Central memory CD8-positive, alpha-beta T cell (primary cell): ENCODE measurements around the gene SZRD1.

Experiments used
- ATAC-seq: fragments of 150-1000 bp; cut with Tn5 transposase; replicated peaks from 2 replicates; pipeline ENCODE4 v1.10.0; 2022; ENCODE audit warnings: mild to moderate bottlenecking, moderate FRiP score, moderate number of reproducible peaks; ENCODE audit not compliant: poor library complexity, severe bottlenecking; ENCODE audit errors: extremely low read depth
- DNase-seq, 2 donors: peaks; one replicate each; pipeline ENCODE4 v3.0.0; 2021; ENCODE audit warnings: low spot score in 2 of 2
- H3K27ac Mint-ChIP-seq: one replicate; pipeline ENCODE4 v1.8.0; 2022; ENCODE audit warnings: low read depth, mild to moderate bottlenecking, moderate library complexity, mixed read lengths
- H3K27me3 Mint-ChIP-seq: one replicate; pipeline ENCODE4 v1.8.0; 2022; ENCODE audit warnings: mixed read lengths
- H3K36me3 Mint-ChIP-seq: one replicate; pipeline ENCODE4 v1.8.0; 2022; ENCODE audit warnings: mild to moderate bottlenecking, moderate library complexity, mixed read lengths; ENCODE audit not compliant: insufficient read depth
- H3K4me1 Mint-ChIP-seq: one replicate; pipeline ENCODE4 v1.8.0; 2022; ENCODE audit warnings: mixed read lengths
- H3K4me3 Mint-ChIP-seq: one replicate; pipeline ENCODE4 v1.8.0; 2022; ENCODE audit warnings: mild to moderate bottlenecking, moderate library complexity, mixed read lengths
- H3K9me3 Mint-ChIP-seq: one replicate; pipeline ENCODE4 v1.8.0; 2022; ENCODE audit warnings: mixed read lengths

The SZRD1 gene

GRCh38 chr1:16392740-16393569 lies 25.9 kb downstream of the SZRD1 start:
- peaks cover 40% of the 10 kb centered on the region for H3K36me3 Mint-ChIP-seq
- no peak overlapping the region for H3K4me3 Mint-ChIP-seq
- DNase-seq (no peak), ATAC-seq (no peak)
- H3K4me1 Mint-ChIP-seq: peaks cover 35% of the 10 kb centered on the region
- H3K27me3 Mint-ChIP-seq: no peaks in the 10 kb centered on the region
- H3K27ac Mint-ChIP-seq: peak overlapping the region; percentile 72
- no peaks in the 10 kb centered on the region for H3K9me3 Mint-ChIP-seq

- ATAC-seq: no peak
- Mint-ChIP-seq H3K9me3 (no peaks in the 10 kb centered on the region), H3K36me3 (peaks cover 45% of the 10 kb centered on the region), H3K27me3 (no peaks in the 10 kb centered on the region), H3K4me1 (peaks cover 35% of the 10 kb centered on the region), H3K4me3 (no peak overlapping the region), H3K27ac (no peak overlapping the region)
- no peak for DNase-seq
Observed at GRCh38 chr1:16393570-16394521, 26.8 kb downstream of the SZRD1 start.

GRCh38 chr1:16394977-16395376 lies 27.9 kb downstream of the SZRD1 start:
- peaks cover 52% of the 10 kb centered on the region for H3K36me3 Mint-ChIP-seq
- no peaks in the 10 kb centered on the region for H3K27me3 Mint-ChIP-seq
- no peak overlapping the region for H3K4me3 Mint-ChIP-seq
- H3K9me3 Mint-ChIP-seq: no peaks in the 10 kb centered on the region
- H3K27ac Mint-ChIP-seq: peak overlapping the region; percentile 22
- peaks cover 31% of the 10 kb centered on the region for H3K4me1 Mint-ChIP-seq
- ATAC-seq (no peak), DNase-seq (no peak)

GRCh38 chr1:16396591-16396990 lies 29.5 kb downstream of the SZRD1 start:
- no peaks in the 10 kb centered on the region for H3K9me3 Mint-ChIP-seq
- H3K4me3 Mint-ChIP-seq: no peak overlapping the region
- peaks cover 52% of the 10 kb centered on the region for H3K36me3 Mint-ChIP-seq
- no peak overlapping the region for H3K27ac Mint-ChIP-seq
- no peak for ATAC-seq
- DNase-seq: no peak
- H3K27me3 Mint-ChIP-seq: no peaks in the 10 kb centered on the region
- peaks cover 15% of the 10 kb centered on the region for H3K4me1 Mint-ChIP-seq

GRCh38 chr1:16397120-16397519 lies 30.1 kb downstream of the SZRD1 start:
- DNase-seq: no peak

GRCh38 chr1:16398371-16398953 lies 31.4 kb downstream of the SZRD1 start:
- Mint-ChIP-seq H3K27me3 (no peaks in the 10 kb centered on the region), H3K4me3 (no peak overlapping the region), H3K4me1 (no peaks in the 10 kb centered on the region), H3K36me3 (peaks cover 47% of the 10 kb centered on the region), H3K27ac (peak overlapping the region; percentile 19), H3K9me3 (no peaks in the 10 kb centered on the region)
- no peak for ATAC-seq
- no peak for DNase-seq

More at GRCh38 chr1:16397120-16397519, 30.1 kb downstream of the SZRD1 start:
- ATAC-seq: no peak
- Mint-ChIP-seq H3K27me3 (no peaks in the 10 kb centered on the region), H3K9me3 (no peaks in the 10 kb centered on the region), H3K4me1 (peaks cover 9% of the 10 kb centered on the region), H3K27ac (no peak overlapping the region), H3K36me3 (peaks cover 50% of the 10 kb centered on the region), H3K4me3 (no peak overlapping the region)

- Mint-ChIP-seq H3K36me3 (peaks cover 21% of the 10 kb centered on the region), H3K9me3 (no peaks in the 10 kb centered on the region), H3K27ac (no peak overlapping the region), H3K4me3 (no peak overlapping the region), H3K4me1 (no peaks in the 10 kb centered on the region), H3K27me3 (no peaks in the 10 kb centered on the region)
- DNase-seq (no peak), ATAC-seq (no peak)
Observed at GRCh38 chr1:16402742-16403141, 35.7 kb downstream of the SZRD1 start.

- Mint-ChIP-seq H3K4me1 (no peaks in the 10 kb centered on the region), H3K4me3 (no peak overlapping the region), H3K27ac (no peak overlapping the region), H3K36me3 (peaks cover 15% of the 10 kb centered on the region), H3K27me3 (no peaks in the 10 kb centered on the region), H3K9me3 (no peaks in the 10 kb centered on the region)
- ATAC-seq (no peak), DNase-seq (no peak)
Observed at GRCh38 chr1:16405441-16405840, 38.4 kb downstream of the SZRD1 start.

- peaks cover 15% of the 10 kb centered on the region for H3K36me3 Mint-ChIP-seq
- DNase-seq (no peak), ATAC-seq (no peak)
- H3K4me1 Mint-ChIP-seq: no peaks in the 10 kb centered on the region
- no peaks in the 10 kb centered on the region for H3K9me3 Mint-ChIP-seq
- no peak overlapping the region for H3K27ac Mint-ChIP-seq
- no peaks in the 10 kb centered on the region for H3K27me3 Mint-ChIP-seq
- H3K4me3 Mint-ChIP-seq: no peak overlapping the region
Observed at GRCh38 chr1:16406868-16407267, 39.8 kb downstream of the SZRD1 start.

- Mint-ChIP-seq H3K36me3 (peaks cover 6% of the 10 kb centered on the region), H3K27me3 (no peaks in the 10 kb centered on the region), H3K9me3 (no peaks in the 10 kb centered on the region), H3K4me1 (no peaks in the 10 kb centered on the region), H3K27ac (peak overlapping the region; percentile 53), H3K4me3 (no peak overlapping the region)
- ATAC-seq (no peak), DNase-seq (no peak)
Observed at GRCh38 chr1:16409536-16410152, 42.6 kb downstream of the SZRD1 start.

- H3K36me3 Mint-ChIP-seq: peaks cover 5% of the 10 kb centered on the region
- H3K4me3 Mint-ChIP-seq: no peak overlapping the region
- ATAC-seq (no peak), DNase-seq (no peak)
- no peaks in the 10 kb centered on the region for H3K27me3 Mint-ChIP-seq
- H3K9me3 Mint-ChIP-seq: no peaks in the 10 kb centered on the region
- no peak overlapping the region for H3K27ac Mint-ChIP-seq
- H3K4me1 Mint-ChIP-seq: no peaks in the 10 kb centered on the region
Observed at GRCh38 chr1:16410803-16411202, 43.8 kb downstream of the SZRD1 start.

GRCh38 chr1:16413191-16413590 lies 46.1 kb downstream of the SZRD1 start:
- Mint-ChIP-seq H3K4me1 (no peaks in the 10 kb centered on the region), H3K9me3 (no peaks in the 10 kb centered on the region), H3K4me3 (no peak overlapping the region), H3K27me3 (no peaks in the 10 kb centered on the region), H3K36me3 (peaks cover 5% of the 10 kb centered on the region), H3K27ac (no peak overlapping the region)
- ATAC-seq (no peak), DNase-seq (no peak)
